8988T (cell line): ENCODE results near the gene GRIK3.

Experiments used
- DNase-seq: peaks from one replicate; pipeline ENCODE4 v3.0.0; 2011

Gene GRIK3

DNA sequence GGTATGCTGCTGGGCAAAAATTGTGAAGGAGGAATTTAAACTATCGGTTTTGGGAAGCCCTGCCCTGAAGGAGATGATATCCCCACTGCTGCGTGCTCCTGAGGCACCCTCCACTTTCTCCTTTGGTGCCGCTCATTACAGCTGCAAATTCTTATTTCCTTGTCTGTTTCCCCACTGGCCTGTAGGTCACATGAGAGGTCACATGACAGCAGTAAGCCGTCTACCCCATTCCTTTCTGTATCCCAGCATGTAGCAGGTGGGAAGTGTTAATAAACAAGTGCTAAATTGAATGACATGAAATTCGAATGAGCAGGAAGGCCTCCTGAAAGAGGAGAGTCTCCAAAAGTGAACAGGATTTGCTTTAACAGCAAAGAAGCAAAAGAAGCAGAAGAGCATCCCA is 58.7 kb downstream of the GRIK3 start:
- DNase-seq = no peak

DNA sequence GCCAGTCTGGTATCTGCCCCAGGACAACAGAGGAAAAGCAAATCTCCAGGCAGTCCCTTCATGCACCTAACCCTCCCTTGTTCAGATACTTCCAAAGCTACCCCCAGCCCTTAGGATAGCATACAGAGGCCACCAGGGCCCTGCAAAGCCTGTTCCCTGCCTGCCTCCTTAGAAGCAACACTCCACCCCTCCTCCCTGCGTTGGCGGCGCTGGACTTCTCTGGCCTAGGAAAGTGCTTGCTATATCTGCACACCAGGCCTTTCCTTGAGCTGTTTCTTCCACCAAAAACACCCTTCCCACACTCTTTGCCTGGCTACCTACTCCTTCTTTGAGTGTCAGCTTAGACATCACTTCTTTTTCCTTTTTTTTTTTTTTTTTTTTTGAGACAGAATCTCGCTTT is 61.3 kb downstream of the GRIK3 start:
- DNase-seq = no peak

DNA sequence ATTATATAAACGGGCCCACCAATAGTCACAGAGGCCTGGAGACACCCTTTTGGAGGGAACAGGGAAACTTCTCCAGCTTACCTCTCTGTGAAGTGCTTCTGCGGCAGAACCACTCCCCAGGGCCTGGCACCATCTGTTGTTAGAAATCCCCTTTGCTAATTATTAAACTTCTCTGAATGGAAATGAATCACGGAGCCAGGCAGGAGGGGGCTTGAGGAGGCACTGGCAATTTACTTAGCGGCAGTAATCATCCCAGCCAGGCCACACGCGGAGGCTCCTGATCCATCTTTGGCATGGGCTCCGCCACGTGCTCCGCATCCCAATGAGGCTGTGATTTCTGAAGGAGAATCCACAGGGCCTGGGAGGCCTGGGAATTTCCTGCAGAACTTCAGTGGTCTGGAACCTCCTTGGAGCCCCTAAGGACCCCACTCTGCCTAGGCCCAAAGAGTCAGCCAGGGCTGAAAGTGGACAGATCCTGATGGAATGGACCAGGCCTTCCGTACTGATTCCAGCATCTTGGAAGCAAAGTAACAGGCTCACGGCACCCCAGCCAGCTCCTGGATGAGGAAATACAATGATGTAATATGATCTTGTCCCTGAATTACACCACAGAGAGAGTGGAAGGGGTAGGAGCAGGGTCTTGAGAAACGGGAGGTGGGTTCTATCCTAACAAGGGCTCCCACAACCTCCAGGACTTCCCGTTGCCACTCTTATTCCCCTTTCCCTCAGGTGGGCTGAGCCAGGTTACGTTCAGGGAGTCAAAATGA is 62.3 kb downstream of the GRIK3 start:
- DNase-seq = no peak

DNA sequence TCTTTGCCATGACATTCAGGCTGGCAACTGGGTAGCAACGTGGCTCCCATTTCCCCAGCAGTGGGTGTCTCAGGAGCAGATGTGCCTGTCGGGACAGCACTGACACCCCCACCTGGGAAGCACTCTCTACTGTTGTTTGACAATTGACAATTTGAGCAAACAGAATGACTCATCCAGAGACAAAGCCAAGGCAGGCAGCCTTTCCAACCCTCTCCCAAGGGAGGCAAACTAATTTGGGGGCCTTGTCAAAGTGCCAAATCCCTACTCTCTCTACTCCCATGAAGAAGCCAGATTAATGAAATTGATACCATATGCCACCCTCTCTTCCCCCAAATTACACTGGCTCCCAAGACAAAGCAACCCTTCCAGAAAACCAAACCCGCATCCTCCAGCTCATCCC is 65.6 kb downstream of the GRIK3 start:
- no peak for DNase-seq

DNA sequence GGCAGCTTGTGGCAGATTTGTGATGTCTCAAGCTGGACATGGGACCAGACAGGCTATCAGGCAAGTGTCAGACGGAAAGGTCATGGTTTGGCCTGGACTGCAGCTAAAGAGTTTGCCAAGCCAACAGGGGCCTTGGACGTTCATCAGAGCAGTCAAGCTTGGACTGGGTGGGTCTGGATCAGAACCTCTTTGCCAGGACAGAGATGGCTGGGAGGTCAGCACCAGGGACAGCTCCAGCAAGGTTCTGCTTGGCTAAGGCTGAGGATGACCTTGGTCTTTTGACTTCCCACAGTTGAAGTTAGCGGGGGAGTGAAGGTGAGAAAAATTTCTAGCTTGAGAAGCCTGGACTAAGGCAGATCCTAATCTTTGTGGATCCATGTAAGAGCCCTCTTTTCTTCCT is 68.1 kb downstream of the GRIK3 start:
- no peak for DNase-seq

DNA sequence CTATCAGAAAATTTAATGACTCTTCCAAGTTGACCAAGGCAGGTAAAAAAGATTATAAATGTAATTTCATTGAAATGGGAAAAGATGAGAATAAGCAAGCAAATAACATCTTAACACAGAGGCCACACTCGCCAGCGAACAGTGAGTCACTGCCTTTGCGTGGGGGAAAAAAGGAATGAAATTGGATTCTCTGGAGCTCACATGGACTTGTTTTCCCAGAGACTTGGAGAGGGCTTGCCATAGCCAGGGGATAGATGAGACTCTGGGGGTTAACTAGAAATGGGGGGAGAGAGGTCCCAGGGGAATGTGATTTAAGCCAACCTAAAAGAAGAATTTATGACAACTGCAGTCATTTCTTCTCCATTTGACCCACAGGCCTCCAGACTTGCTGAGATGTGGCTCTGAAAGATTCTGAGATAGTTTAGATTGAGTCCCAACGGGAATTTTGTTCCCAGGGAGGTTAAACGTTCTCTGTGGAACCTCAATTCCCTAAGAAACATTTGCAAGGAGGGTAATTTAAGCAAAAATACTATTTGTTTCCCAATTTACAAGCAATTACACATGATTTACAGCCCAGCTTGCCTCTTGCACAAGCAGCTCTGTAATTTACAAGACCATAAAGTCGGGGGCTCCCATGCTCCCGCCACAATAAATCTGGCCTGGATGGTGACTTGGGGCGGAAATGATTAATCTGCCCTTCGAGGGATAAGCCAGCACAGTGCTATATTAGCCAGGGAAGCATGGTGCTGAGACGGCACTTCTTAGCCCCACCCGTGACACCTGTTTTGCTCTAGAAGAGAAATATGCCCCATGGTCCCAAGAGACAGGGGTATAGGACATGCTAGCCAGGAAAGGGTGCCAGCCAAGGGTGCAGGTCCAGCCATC is 68.8 kb downstream of the GRIK3 start:
- DNase-seq = no peak

DNA sequence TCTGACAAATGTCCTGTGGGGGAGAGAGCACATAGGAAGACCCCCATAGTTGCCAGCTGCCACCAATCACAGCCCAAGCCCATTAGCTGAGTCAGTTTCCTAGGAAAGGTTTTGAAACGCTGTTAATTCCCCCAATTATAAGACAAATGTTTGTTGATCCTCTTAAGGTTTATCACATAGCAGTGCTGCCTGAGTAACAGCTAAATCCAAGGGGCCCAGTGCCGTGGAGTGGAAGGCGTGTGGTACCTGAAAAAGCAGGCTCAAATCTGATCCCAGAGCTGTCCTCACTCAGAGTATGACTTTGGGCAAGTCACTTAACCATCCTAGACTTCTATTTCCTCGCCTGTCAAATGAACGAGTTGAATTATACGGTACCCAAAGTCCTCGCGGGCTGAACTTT is 69.5 kb downstream of the GRIK3 start:
- DNase-seq = no peak

DNA sequence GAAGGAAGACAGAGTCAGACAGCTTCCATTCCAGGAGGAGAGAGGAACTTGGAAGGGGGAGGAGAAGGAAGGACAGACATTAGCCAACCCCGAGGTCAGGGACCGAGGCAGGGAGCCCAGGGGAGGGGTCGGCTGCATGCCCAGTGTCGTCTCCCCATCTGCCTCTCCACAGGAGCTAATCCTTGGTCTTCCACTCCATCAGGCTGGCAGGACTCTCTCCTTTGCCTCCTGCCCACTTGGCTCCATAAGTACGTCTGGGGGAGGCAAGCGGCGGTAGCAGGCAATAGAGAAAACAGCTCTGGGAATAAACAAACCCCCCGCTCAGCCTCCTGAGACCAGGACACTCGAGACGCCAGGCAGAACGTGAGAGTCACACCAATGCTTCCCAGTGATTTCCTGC is 71.3 kb downstream of the GRIK3 start:
- DNase-seq = no peak

DNA sequence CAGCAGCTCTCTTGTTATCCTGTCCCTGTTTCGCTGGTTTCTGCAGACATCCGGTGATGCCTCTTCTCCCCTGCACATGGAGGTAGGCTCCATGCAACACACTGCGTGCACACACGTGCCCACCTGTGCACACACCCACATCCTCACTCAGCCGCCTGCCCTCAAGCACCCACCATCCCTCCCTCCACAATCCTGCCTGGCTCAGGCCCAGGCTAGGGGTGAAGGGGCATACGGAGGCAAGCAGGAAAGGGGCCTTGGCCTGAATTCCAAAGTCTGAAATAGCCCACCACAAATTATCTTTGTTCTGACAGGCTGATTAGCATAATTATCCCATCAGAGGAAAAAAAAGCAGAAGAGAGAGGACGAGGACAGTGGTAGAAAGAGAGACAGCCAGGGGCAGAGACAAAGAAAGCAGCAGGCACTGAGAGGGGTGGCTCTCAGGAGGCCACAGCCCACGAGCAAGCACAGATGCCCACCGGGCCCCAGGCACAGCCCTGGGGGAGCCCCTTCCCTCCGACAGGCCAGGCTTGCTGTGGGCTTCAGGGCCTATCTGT is 73.2 kb downstream of the GRIK3 start:
- DNase-seq = no peak

DNA sequence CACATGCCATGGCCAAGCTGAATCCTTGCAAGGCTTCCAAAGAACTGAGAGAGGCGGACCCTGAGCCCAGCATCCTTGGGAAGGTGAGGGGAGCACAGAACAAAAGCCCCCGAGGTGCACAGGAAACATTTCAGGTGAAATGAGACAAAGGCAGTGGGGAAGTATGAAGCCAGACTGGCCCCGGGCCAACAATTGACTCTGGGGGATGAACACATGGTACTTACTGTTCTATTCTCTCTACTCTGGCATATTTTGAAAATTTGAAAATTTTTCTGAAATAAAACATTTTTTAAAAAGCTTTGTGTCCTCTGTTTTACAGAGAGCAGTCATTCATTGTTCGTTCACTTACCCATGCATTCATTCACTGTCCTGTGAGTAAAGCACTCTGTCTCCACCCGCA is 77.7 kb downstream of the GRIK3 start:
- no peak for DNase-seq

DNA sequence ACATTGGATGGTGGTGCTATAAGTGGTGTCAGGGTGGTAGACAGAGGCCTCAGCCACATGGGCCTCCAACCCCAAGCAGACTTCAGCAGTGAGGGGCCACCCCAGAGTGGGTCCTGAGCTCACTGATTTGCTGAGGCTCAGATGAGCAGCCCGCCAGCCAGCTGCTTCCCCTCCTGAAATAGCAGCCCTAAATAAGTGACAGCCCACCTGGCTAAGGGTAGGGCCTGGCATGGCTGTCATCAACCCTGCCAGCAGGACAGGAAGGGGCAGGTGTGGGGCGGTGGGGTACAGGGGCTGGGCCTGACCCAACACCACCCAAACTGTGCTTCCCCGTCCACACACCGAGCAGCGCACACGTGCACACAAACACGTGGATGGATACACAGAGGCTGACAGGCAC is 79.3 kb downstream of the GRIK3 start:
- DNase-seq = no peak

DNA sequence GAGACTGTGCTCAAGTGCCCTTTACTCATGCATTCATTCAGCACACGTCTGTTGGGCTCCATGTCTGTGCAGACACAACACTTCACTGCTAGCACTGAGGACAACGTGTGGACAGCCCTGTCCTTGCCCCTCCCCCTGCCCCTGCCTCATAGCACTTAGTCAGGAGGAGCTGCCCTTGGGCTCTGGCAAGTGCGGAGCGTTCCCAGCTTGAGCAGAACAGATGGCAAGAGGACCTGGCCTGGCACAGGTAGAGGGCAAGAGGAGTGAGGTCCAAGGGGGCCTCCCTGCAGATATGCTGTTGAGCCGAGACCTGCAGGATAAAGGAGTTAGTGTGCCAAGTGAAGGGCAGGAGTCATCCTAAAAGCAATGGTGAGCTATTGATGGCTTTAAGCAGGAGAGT is 81.3 kb downstream of the GRIK3 start:
- no peak for DNase-seq

DNA sequence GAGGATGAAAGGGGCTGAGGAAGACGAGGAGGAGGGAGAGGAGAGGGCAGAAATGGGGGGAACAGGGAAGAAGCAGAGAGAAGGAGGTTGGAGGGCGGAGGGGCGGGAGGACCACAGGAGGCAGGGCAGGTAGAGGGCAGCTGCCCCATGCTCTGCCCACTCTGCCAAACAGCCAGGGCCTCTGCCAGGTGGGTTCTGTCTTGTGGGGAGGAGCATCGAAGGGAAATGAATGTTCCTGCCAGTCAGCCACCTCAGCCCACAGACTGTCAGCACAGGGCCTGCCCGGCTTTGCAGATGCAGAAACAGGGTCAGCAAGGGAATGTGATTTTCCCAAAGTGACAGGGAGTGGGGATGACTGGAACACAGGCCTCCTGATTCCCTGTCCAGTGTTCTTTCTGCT is 82.6 kb downstream of the GRIK3 start:
- DNase-seq = no peak

DNA sequence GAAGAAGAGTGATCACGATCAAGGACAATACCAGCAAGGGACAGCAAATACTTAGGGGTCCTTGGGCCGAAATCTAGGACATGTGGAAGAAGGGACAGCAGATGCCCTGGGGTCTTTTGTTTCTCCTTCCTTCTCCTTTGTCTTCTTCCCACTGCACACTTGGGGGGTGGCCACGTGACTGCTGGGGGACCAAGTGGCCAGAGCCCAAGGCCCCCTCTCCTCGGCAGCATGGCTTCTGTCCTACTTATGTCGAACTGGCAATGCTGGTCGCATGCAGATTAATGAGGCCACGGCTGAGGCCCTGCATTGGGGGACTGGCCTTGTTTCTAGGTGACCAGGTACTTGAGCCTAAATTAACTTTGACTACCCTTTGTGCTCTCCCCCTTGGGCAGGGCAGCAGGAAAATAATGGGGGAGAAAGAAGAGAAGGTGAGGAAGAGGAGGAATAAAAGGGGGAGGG is 83.0 kb downstream of the GRIK3 start:
- DNase-seq = no peak

DNA sequence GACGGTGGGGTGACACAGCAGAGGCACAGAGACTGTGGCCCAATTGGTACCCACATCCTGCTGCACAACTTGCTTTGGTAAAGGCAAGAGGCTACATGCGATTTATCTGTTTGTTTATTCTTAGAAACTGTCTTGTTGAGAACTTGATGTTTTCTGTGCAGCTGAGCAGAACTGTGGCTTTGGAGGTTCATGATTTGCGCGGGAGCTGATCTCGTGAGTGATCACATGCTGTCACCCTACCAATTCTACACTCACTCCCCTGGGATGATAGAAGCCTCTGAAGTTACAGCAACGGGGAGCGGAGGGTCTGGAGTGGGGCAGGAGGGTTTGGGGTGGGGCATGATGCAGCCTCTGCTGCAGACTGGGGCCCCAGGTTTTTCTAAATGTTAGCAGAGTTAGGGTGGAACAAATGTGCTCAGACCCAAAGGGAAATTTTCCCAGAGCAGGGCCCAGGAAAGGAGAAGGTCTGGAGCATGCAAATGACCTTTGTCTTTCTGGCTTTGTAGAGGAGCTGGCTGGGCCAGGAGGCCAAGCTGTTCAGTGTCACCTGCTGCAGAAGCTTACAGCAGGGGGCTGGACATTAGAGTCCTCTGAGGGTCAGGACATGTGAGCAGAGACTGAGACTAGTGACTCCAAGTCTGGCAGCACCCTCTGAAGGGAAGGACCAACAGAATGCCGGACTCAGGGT is 83.6 kb downstream of the GRIK3 start:
- DNase-seq = no peak

DNA sequence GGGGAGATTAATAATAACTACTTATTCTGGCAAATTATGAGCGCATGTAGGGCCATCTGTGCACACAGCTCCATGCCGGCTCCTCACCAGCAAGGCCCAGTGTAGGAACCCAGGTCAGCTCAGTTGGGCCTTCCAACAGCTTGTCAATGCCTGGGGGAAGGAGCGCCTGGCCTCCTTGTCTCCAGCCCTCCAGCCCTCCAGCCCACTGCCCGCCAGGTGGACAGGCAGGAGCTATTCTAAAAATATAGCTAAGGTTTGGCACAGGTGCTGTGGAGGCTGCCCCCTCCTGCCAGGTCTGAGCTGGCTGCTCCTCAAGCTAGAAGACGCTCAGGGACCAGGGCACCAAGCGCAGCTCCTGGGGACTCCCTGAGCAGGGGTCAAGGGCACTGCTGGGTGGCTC is 85.7 kb downstream of the GRIK3 start:
- DNase-seq = no peak

DNA sequence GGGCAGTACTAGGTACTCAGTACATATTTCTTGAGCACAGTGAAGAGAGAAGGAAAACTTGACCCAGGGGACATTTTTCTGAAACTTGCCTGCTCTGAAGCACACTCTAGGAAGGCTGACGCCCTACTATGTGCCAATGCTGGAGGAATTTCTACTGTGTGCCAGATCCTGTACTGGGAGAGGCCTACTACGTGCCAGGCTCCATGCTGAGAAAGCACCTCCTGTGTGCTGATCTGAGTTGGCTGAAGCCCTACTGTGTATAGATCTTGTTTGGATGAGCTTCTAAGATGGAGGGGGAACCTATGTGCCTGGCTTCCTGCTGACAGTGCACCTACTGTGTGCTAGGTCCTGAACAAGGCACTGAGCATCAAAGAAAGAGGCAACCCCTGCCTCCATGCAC is 86.2 kb downstream of the GRIK3 start:
- DNase-seq = no peak

DNA sequence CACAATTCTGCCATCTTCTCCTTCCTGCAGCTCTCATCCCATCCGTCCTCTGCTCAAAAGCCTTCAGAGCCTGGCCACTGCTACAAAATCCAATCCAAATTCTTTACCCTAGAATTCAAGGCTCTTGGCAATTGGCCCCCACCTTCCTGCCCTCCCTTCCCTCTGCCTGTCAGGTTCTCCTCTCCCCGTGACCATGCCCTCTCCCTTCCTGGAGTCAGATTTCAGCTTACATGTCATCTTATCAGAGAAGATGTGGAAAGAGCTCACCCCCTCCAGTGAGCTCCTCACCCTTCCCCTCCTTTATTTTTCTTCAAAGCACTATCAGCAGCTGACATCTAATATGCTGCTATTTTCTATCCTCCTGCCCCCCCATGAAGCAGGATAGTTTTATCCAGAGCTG is 86.9 kb downstream of the GRIK3 start:
- no peak for DNase-seq

DNA sequence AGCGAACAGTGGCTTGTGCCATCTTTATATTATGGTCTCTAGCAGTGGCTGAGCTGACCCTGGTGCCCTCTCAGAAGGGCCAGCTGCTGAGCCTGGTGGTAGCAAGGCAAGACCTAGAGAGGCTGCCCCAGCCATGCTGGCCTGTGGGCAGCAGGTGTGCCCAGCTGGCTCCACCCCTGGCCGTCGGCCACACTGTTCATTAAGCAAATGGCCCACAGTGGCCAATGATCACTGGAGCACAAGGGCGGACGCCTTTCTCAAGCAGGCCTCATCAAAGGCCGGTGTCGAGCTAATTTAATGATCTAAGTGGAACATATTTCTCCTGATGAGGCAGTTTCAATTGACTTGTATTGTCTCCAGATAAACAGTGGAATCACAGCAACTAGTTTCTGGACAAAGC is 89.4 kb downstream of the GRIK3 start:
- DNase-seq = no peak

DNA sequence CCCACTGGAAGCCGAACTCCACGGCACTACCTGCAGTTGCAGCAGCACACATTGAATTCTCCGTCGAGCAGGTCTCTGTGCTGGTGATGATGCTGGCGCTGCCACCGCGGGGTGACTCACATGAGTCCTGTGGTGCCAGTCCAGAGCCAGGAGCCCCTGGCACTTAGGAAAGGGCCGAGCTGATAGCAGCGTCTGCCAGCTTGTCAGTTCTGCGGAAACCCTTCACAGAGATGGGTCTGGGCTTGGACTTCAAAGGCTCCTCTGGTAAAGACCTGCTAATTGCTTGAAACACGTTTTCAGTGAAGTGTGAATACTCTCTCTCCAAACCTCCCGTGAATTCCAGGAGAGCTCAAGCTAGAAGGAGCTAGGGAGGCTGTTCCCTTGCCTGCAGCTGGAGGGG is 92.2 kb downstream of the GRIK3 start:
- DNase-seq = no peak

DNA sequence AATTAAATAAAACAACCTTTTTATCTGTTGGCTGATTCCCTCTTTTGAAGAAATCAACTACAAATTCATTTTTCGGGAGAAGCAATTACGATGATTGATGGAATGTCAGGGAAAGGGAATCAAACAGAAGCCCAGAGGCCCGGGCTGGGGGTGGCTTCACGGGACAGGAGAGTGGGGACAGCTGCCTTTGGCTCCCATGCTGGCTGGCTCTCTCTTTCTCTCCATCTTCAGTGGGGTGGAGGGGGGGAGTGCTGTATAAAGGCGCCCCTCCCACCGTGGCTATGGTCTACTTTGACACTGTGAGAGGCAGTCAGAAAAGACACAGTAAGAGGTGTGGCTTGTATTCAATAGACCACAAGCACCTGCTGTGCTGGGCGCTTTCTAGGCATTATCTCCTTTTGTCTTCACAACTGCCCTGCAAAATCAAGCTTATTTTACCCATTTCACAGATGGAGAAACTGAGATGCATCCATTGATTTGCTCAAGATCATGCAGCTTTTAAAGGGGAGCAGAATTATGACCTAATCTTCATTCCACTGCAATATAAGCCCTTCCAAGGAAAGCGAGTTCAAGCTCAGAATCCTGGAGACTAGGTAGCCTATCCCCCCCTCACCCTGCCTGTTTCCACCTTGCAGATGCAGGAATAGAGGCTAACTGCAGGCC is 92.9 kb downstream of the GRIK3 start:
- DNase-seq = no peak

DNA sequence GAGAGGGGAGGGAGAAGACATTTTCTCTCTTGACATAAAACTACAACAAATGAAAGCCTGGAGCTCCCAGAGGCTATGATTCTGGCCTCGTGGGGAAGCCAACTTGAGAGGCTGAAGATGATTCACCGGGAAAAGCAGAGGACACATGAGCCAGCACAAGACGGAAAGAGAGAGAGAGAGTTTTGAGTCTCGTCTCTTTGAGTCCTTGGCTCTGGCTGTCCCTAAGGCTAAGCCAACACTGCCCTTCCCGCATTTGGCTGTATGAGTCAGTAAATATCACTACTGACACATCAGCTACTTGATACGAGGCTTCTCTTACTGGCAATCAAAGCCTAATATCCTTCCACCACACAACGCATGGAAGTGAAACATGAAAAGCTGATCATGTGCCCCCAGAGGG is 95.5 kb downstream of the GRIK3 start:
- no peak for DNase-seq

DNA sequence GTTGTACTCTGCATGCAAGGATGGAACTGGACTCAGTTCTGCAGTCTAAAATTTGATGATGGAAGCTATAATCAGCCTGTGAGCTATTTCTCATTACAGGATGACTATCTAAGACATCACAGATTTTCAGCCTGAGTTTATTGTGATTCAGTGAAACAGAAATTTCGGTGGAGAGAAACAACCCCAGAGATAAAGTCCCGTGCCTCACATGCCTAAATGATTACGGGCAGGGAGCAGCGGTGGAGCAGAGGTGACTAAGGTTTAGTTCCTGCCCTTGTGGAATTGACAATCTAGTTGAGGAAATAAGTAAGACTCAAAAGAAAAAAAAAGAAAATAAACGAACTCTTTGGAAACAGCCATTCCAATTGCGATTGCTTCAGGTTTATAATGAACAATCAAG is 96.9 kb downstream of the GRIK3 start:
- no peak for DNase-seq
